Stimulated activated CD4-positive, alpha-beta T cell treated with anti-CD3 and anti-CD28 coated beads, Interleukin-1b, Interleukin-23, amount 100 ng/mL, for 4 hours (primary cell): Measurements from ENCODE around the gene LAMTOR1.

ENCODE experiments used
- DNase-seq, 2 donors: peaks; one replicate each; pipeline ENCODE4 v3.0.0-alpha.2; 2020; ENCODE audit warnings: low read depth in 2 of 2

The LAMTOR1 gene

DNA sequence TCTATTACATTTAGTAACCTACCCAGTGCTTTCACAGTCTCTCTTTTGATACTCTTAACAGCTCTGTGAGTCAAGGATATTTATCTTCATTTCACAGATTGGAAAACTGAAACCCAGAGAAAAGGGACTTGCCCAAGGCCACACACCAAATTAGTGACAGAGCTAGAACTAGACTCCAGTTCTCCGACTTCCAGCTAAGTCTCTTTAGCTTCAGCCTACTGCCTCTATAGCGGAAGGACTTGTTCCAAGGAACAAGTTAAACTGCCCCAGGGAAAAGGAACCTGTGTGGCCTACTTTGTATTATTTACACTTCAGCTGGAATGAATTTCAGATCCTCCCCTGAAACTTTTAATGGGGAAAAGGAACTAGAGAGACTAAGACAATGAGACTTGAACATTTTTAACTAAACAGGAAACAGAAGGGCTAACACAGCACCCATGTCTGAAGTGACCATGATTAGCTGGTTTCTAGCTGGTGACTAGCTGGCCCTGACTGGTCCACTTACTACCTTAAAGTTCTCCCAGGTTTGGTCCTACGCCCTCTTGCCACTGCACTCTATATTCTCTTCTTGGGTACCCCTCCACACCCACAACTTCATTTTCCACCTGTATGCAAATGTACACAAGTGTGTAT, 21.2 kb downstream of the LAMTOR1 start:
- DNase-seq = no peak

DNA sequence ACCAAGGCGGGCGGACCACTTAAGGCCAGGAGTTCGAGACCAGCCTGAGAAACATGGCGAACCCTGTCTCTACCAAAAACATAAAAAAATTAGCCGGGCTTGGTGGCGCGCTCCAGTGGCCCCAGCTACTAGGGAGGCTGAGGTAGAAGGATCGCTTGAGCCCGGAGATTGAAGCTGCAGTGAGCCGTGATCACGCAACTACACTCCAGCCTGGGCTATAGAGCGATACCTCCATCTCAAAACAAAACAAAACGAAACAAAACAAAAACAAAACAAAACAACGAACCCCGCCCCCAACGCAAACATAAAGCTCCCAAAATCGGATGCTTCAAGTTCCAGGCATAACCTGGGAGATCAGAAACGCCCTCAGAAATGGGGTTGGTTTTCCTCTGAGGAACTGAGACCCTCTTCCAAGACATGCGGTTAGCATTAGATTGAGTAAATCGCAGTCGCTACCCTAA, 21.9 kb downstream of the LAMTOR1 start:
- DNase-seq = no peak

DNA sequence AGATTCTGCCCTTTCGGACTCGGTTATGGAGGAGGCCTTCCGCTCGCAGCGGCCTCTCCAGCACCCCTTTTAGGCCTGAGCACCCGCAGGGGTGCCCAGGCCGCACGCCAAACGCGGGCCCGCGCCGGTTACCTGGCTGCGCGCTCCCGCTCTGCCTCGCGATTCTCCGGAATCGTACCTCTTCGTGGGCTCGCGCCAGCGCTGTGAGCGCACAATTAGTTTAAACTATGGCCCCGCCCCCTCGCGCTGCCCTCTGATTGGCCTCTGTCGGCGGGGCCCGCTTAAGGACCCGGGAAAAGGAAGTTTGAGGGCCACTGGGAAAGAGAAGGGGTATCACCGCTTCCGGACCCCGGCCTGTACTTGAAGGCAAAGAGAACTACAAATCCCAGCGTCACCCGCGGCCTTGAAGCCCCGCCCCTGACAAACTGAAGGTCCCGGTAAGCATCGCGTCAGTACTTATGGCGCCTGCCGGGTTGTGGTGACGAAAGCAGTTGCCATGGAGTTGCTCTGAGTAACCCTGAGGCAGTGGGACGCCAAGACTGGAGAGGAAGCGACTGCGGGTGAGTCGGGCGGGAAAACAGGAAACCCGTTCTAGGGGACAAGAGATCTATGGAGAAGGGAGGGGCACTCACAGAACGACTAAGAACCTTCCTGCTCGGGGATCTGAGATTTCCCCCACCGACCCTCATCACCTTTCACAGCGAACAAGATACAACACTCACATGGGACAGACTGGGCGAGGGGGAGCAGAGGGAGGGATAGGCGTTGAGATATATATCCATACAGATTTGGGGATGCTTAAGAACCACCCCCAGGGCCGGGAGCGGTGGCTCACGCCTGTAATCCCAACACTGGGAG, 22.5 kb downstream of the LAMTOR1 start, which contains the start of the genes LRRC51 and NUMA1:
TSS of gene LRRC51 (plus strand) at position 525 of the 858 bp plus-strand sequence. CDS start 8,234 bp downstream, outside the sequence.
TSS of gene NUMA1 (minus strand) at position 217 of the 858 bp plus-strand sequence. CDS start 44,599 bp downstream, outside the sequence.
- DNase-seq = peak; percentile 93 to 95

DNA sequence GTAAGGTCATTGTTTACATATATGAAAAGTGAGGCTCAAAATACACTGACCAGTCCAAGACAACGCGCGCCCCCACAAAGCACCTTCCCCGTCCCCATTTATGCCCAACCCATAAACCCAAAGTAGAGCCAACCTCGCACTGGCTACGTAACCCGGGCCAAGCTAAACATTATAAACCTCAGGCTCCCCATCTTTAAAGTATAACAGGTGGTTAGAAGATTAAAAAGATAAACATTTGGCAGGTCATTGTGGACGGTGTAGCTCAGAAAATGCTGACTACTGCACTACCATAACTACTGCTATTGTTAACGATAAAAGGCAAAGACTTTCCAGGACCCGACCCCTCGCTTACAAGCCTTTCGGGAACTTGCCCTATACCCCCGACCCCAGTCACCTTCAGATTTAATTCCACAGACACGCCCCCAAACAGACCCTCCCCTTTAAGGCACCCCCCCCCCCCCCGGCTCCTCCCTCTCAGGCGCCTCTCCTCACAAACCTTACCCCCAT, 23.2 kb downstream of the LAMTOR1 start:
- DNase-seq = no peak

DNA sequence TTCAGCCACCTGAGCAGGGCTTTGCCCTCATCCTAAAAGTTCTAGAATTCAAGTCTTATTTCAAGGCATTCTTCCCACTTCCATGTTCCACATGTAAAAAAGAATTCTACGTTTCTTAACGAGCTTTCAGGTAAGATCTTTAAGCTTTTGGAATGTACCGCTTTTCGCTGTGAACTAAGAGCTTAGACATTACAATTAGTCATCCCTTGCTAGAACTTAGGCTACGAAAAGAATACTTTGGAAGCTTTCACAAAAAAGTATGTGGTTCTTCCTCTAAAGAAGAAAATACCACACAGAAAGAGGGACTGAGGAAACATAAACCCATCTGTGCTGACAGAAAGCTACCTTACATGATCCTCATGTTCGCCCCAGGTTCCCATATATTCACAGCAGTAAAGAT, 24.6 kb downstream of the LAMTOR1 start:
- DNase-seq = no peak

DNA sequence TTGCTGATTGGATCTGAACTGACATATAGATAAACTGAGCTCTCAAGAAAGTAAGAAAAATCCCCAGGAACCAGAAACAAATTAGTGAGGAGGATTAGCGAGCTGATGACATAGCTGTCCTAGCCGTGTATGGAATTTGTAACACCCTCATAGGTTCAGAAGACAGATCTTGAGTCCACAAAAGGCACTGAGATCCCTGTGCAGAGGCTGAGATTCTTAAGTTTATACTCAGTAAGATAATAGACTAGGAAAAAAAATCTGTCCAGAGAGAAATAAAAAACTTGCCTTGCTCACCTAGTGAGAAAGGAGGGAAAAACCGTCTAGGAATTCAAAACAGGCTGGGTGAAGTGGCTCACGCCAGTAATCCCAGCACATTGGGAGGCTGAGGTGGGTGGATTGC, 27.3 kb downstream of the LAMTOR1 start:
- no peak for DNase-seq

DNA sequence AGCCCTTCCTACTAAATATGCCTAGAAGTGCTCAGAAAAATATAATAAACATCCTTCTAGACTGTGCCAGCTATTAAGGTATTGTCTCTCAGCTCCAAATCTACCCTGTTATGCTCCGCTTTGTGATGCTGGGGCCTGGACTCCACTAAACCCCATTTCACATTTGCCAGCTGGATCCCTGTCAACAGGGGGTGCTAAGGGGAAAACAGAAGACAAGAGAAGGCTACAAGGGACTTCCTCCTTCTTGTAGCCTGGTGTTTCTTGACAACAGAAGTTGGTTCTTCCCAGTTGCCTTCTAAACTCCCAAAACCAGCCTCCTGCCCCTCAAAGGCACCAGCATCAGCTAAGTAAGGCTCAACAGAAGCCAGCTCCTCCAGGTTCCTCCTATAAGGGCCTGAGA, 28.0 kb downstream of the LAMTOR1 start:
- DNase-seq = no peak

DNA sequence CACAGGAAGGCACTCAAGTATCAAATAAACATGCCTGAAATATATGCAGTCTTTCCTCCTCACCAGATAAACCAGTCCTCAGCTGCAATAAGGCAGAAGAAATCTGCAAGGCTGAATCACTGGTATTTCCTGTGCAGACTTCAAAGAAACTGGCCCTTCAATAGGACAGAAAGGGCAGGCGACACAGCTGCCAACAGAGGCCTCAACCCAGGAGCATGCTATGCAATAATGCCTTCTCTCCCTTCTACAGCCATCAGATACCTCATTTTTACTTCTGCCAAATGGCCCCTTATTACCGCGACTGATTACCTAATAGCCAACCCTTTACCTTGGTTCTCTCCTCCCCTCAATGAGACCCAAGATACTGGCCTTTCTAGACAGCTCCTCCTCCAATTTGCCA, 30.7 kb downstream of the LAMTOR1 start:
- DNase-seq = no peak

DNA sequence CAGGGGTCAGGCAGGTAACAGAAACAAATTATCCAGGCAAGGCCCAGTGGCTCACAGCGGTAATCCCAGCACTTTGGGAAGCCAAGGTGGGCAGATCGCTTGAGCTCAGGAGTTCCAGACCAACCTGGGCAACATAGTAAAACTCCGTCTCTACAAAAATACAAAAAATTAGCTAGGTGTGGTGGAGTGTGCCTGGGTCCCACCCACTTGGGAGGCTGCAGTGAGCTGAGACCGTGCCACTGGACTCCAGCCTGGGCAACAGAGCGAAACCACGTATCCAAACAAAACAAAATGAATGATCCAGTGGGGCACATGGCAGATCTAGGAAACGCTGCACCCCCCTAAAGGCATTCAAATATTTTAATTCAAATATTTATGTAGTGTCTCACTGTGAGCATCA, 32.6 kb downstream of the LAMTOR1 start:
- no peak for DNase-seq

DNA sequence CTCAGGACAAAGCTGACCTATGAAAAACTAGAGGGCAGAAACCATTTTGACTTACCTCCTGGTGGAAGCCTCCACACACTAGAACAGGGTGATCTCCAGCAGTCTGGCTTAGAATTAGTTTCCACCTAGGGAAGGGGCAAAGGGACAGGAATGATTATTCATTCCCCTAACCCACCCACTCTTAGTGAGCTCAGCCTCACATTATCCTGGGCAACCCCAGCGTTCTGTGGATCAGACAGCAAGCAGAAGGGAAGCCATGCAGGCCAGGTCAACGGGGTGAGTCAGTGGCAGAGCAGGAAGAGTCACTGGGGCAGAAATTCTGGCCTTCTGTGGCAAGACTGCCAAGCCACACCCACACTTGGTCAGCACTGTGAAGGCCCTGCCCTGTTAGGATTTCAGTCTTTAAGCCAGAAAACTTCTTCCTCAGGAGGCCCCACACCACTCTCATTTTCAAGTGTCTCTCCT, 33.3 kb downstream of the LAMTOR1 start:
- no peak for DNase-seq

DNA sequence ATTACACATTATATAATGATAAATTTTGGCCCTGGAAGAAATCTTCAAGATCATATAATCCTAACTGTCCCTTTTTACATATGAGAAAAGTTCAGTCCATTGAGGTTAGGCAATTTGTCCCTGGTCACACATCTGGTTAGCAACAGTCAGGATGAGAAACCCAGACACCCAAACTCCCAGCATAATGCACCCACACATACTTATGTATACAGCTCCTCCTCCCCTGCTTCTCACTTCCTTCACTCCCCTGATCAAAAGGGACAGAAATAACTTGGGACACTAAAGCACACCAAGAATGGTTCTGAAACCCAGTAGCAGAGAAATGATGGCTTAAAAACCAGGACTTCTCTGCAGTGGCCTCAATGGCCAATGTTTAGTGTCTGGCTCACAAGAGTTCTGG, 33.9 kb downstream of the LAMTOR1 start:
- DNase-seq = no peak

DNA sequence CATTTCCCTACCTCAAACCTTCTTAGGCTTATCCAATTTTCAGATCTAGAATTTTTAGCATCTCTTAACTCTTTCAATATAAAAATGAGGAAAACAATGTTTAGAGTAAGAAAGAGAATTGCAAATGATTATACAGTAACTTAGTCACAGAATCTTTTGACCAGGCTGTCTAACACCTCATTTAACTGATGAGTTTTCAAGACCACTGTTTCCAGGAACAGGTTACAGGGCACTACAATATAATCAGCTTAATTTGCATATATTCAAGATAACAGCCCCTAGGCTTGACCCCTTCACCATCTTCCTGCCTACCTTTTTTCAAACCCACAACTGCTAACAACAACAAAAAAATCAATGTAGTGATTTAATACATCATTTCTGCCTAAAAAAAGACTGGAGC, 35.4 kb downstream of the LAMTOR1 start:
- no peak for DNase-seq

DNA sequence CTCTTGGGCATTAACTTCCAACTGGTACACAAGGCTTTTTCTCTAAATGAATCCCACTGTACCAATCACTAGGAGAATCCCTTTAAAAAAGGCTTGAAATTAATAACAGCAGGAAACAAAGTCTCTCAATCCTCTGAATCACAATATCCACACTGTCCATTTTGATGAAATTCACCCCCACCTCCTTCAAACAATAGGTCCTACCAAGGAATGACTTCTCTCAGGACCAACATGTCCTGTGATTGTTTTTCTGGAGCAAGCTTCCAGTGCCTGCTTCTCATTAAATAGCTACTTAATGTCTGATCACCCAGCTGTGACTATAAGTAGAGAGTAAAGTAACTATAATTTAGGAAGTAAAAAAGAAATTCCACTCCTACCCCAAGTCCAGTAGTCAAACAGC, 35.8 kb downstream of the LAMTOR1 start:
- DNase-seq = no peak

DNA sequence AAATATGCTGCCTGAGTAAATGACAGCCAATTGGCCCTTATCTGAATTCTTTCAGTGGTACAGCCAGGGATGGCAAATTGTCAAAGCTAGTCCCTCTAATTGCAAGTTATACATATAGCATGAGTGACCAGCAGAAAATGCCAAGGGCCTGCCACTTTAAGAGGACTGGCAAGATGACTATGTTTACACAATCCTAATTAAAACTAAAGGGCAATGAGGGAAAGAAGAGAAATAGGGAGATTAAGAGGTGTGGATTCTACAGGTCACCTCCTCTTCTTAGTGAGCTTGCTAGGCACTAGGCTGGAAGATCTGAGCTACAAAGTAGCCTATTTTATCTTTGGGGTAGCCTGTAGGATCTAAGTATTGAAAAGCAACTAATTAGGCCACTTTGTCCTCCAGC, 36.2 kb downstream of the LAMTOR1 start:
- no peak for DNase-seq

DNA sequence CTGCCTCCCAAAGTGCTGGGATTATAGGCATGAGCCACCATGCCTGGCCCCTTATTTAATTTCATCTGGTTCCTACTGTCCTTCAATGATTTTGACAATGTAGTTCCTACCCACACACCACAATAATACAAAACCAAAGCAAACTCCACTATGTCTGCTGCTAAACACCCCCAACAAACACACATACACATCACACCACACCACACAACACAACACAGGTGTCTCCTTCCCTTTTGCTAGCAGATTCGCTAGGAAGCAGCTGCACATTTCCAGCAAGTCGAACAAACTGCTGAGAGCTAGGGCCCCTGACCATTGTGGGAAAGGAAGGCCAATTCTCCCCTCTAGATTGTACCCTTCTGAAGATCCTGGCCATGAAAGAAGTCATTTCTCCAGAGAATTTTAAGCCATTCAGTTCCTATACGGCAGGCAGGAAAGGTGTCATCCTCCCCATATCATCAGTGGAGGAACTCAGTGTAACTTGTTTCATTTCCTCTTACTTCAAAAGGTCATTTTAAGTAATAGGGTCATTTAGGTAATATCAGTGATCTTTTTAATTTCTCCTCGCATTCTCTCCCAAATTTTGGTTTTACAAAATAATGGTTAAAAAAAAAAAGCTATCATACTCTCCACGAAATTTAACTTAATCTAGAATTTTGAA, 41.2 kb downstream of the LAMTOR1 start:
- no peak for DNase-seq

DNA sequence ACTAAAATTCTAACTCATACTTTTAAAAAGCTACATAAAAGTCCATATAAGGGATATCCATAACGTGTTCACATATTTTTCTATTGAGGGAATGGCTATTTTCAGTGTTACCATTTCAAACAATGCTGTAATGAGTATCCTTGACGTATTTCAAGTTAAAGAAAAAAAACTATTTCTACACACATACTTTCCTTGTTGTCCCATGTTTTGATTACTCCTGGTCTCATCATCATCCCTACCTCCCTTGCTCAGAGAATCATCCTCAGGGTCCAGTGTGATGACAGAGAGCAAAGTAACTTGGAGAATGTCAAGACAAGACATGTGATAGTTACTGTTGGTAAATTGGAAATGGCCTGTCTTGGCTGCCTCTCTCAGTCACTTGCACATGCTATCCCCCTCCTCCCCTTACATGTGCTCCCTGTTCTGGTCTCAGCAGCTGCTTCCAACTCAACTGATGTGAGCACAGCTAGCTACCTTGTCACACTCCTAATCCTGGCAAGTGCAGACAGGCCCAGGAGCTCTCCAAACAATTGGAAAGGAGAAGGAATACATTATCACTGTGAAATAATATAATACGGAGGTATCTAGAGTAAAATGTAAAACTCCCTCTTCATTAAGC, 44.6 kb downstream of the LAMTOR1 start:
- DNase-seq = no peak

DNA sequence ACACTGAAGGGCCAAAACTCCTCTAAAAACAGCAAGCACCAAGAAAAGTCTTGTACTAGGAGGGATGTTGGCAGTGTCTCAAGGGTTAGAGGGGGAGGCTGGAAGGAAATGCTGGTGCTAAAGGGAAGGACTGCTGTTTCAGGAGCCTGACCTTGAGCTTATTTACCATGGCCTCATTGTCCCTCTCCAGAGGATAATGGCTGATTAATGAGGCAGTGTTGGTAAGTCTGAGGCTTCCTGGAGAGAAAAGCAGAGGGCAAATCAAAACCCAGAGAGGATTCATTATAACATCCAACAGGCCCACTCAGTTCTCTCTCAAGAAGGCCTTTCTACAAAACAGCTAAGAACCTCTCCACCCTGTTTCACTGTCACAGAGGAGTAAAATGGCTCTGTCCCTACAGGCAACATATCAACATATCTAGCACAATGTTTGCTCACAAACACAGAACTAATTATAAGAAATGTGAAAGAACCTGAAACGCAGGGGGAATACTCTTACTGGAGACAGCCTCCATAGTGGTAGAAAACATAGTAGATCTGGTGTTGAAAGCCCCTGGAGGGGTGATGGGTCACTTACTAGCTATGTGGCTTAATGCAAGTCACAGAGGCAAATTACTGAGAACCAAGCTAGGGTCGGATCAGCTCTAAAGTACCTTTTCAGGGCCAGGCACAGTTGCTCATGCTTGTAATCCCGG, 54.2 kb downstream of the LAMTOR1 start:
- no peak for DNase-seq
